OCI-LY3 (cell line): ENCODE results near the gene ANKRD28.

ENCODE experiments used
- H2AFZ ChIP-seq: fragments of 200-600, 300-600 bp; shearing (Covaris generic); 2 replicates; pipeline ENCODE4 v1.6.0; 2014; ENCODE audit warnings: antibody characterized with exemption, low read depth, low read length
- H3K27ac ChIP-seq: fragments of 200-600, 300-600 bp; sonication (generic); 2 replicates; pipeline ENCODE4 v1.5.1; 2014; ENCODE audit warnings: mild to moderate bottlenecking, low read length, moderate library complexity, mixed read lengths
- H3K27me3 ChIP-seq: fragments of 200-600, 300-600 bp; sonication (generic); 2 replicates; pipeline ENCODE4 v1.6.1; 2014; ENCODE audit warnings: low read depth, low read length, mixed read lengths
- H3K36me3 ChIP-seq: fragments of 200-600, 300-600 bp; sonication (generic); replicated peaks from 2 replicates; pipeline ENCODE3; 2014; ENCODE audit warnings: low read depth, low read length, mixed read lengths
- H3K4me1 ChIP-seq: fragments of 300-600, 200-600 bp; sonication (generic); 2 replicates; pipeline ENCODE4 v1.6.1; 2014; ENCODE audit warnings: low read length, mixed read lengths
- H3K4me2 ChIP-seq: fragments of 200-600, 300-600 bp; sonication (generic); 2 replicates; pipeline ENCODE4 v1.6.1; 2014; ENCODE audit warnings: low read length, mixed read lengths
- H3K4me3 ChIP-seq: fragments of 300-600, 200-600 bp; sonication (generic); 2 replicates; pipeline ENCODE4 v1.5.1; 2014; ENCODE audit warnings: antibody characterized with exemption, mild to moderate bottlenecking, low read length, moderate library complexity
- H3K79me2 ChIP-seq: fragments of 300-600, 200-600 bp; shearing (Covaris generic); 2 replicates; pipeline ENCODE4 v1.6.1; 2014; ENCODE audit warnings: mild to moderate bottlenecking, low read length, mixed read lengths
- H3K9ac ChIP-seq: fragments of 300-600, 200-600 bp; shearing (Covaris generic); 2 replicates; pipeline ENCODE4 v1.6.0; 2014; ENCODE audit warnings: mild to moderate bottlenecking, low read length, moderate library complexity
- H3K9me3 ChIP-seq: fragments of 200-600, 300-600 bp; shearing (Covaris generic); 2 replicates; pipeline ENCODE4 v1.6.1; 2014; ENCODE audit warnings: low read length, mixed read lengths; ENCODE audit not compliant: insufficient read depth
- H4K20me1 ChIP-seq: fragments of 200-600, 300-600 bp; sonication (generic); 2 replicates; pipeline ENCODE4 v1.6.1; 2016; ENCODE audit warnings: low read length, mixed read lengths; ENCODE audit not compliant: insufficient read depth
- EZH2phosphoT487 ChIP-seq: fragments of 200-600 bp; shearing (Covaris generic); IDR thresholded peaks from 2 replicates; pipeline ENCODE4 v1.6.1; 2018; ENCODE audit warnings: antibody characterized with exemption, mixed run types, low read depth
- TF ChIP-seq, protein P1 (sequence below): fragments of 200-600, 300-600 bp; sonication (generic); IDR thresholded peaks from 2 replicates; pipeline ENCODE4 v1.5.1; 2014; ENCODE audit warnings: antibody characterized with exemption, low read length, low read depth

Gene ANKRD28

DNA sequence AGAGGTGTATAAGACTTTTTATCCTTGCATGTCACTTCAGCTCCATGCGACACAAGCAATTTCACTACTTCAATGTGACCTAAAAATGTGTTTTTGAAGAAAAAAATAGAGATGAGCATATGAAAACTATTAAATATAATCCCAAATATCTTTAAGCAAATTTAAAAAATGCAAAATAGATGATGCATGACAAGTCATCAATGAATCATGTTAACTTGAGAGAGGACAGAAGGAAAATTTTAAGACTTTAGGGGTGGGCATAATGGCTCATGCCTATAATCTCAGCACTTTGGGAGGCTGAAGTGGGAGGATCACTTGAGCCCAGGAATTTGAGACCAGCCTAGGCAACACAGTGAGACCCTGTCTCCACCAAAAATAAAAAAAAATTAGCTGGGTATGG is 73.3 kb downstream of the ANKRD28 start:
- no peak overlapping the region for H3K4me3 ChIP-seq
- no peak overlapping the region for H2AFZ ChIP-seq
- no peaks in the 10 kb centered on the region for H3K27me3 ChIP-seq
- no peak overlapping the region for H3K4me2 ChIP-seq
- H3K4me1 ChIP-seq = peaks cover 20% of the 10 kb centered on the region
- peaks cover 27% of the 10 kb centered on the region for H3K36me3 ChIP-seq
- H3K9me3 ChIP-seq = no peaks in the 10 kb centered on the region
- no peak for TF ChIP-seq EZH2phosphoT487
- TF ChIP-seq, protein P1, sequence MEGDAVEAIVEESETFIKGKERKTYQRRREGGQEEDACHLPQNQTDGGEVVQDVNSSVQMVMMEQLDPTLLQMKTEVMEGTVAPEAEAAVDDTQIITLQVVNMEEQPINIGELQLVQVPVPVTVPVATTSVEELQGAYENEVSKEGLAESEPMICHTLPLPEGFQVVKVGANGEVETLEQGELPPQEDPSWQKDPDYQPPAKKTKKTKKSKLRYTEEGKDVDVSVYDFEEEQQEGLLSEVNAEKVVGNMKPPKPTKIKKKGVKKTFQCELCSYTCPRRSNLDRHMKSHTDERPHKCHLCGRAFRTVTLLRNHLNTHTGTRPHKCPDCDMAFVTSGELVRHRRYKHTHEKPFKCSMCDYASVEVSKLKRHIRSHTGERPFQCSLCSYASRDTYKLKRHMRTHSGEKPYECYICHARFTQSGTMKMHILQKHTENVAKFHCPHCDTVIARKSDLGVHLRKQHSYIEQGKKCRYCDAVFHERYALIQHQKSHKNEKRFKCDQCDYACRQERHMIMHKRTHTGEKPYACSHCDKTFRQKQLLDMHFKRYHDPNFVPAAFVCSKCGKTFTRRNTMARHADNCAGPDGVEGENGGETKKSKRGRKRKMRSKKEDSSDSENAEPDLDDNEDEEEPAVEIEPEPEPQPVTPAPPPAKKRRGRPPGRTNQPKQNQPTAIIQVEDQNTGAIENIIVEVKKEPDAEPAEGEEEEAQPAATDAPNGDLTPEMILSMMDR = no peak
- no peaks in the 10 kb centered on the region for H4K20me1 ChIP-seq
- H3K27ac ChIP-seq = no peak overlapping the region
- no peak overlapping the region for H3K9ac ChIP-seq
- no peaks in the 10 kb centered on the region for H3K79me2 ChIP-seq

DNA sequence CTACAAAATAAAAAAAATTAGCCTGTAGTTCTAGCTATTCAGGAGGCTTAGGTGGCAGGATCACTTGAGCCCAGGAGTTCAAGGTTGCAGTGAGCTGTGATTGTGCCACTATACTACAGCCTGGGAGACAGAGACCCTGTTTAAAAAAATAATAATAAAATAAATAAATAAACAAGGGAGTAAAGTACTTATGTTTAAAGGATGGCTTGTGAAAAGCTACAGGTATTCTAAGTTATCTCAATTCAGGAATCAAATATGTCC is 74.2 kb downstream of the ANKRD28 start:
- H3K36me3 ChIP-seq = peaks cover 27% of the 10 kb centered on the region
- H3K9ac ChIP-seq = no peak overlapping the region
- no peaks in the 10 kb centered on the region for H3K27me3 ChIP-seq
- no peak overlapping the region for H3K27ac ChIP-seq
- no peak overlapping the region for H3K4me2 ChIP-seq
- no peaks in the 10 kb centered on the region for H3K79me2 ChIP-seq
- no peak for TF ChIP-seq EZH2phosphoT487
- TF ChIP-seq, protein P1 = no peak
- peaks cover 20% of the 10 kb centered on the region for H3K4me1 ChIP-seq
- no peak overlapping the region for H2AFZ ChIP-seq
- no peaks in the 10 kb centered on the region for H4K20me1 ChIP-seq
- H3K9me3 ChIP-seq = no peaks in the 10 kb centered on the region
- H3K4me3 ChIP-seq = no peak overlapping the region

DNA sequence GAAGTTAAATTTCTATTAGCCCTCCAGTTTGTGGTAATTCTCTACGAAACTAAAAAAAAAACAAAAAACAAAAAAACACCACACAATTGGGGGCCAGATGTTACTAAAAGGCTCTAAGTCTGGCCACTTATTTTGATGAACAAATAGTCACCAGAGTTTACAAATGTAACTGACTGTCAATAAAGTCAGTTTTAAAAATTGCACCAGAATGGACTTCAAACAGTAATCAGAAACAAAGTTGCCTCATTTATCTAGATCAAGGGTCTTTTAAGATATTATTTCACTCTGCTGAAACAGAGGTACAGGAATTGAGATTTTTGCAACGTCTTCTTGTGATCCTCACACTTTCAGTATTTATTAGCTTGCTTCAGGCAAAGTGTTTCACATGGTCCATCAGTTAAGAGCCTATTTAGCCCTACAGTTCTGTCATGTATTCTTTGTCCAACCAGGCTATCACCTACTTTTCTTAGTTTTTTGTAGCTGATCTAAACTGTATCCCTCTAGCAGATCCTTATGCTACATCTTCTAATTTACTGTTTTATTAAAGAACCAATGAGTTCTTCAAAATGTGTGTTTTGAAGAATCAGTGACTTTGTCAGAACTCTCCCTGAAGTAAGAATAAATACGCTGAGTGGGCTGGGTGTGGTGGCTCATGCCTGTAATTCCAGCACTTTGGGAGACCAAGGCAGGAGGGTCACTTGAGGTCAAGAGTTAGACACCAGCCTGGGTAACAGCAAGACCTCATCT is 74.7 kb downstream of the ANKRD28 start:
- Histone ChIP-seq H3K79me2 (no peaks in the 10 kb centered on the region), H3K36me3 (peaks cover 27% of the 10 kb centered on the region), H3K4me3 (no peak overlapping the region), H3K4me2 (no peak overlapping the region), H3K9ac (no peak overlapping the region), H3K27ac (no peak overlapping the region), H2AFZ (no peak overlapping the region), H3K27me3 (no peaks in the 10 kb centered on the region), H3K9me3 (no peaks in the 10 kb centered on the region), H3K4me1 (peaks cover 20% of the 10 kb centered on the region), H4K20me1 (no peaks in the 10 kb centered on the region)
- TF ChIP-seq, protein P1 = no peak
- TF ChIP-seq EZH2phosphoT487 = no peak

DNA sequence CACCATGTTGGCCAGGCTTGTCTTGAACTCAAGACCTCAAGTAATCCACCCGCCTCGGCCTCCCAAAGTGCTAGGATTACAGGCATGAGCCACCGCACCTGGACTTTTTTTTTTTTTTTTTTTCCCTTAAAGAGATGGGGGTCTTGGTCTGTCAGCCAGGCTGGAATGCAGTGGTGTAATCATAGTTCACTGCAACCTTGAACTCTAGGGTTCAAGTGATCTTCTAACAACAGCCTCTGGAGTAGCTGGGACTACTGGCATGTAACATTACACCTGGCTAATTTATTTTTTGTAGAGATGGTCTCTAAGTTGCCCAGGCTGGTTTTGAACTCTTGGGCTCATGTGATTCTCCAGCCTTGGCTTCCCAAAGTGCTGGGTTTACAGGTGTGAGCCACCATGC is 81.6 kb downstream of the ANKRD28 start:
- Histone ChIP-seq H3K4me3 (no peak overlapping the region), H3K36me3 (peaks cover 14% of the 10 kb centered on the region), H3K4me2 (no peak overlapping the region), H3K9ac (no peak overlapping the region), H3K4me1 (peaks cover 14% of the 10 kb centered on the region), H3K27ac (no peak overlapping the region), H3K79me2 (no peaks in the 10 kb centered on the region), H2AFZ (no peak overlapping the region), H3K27me3 (no peaks in the 10 kb centered on the region), H4K20me1 (no peaks in the 10 kb centered on the region), H3K9me3 (no peaks in the 10 kb centered on the region)
- no peak for TF ChIP-seq EZH2phosphoT487
- TF ChIP-seq, protein P1 = no peak
